Islet of Langerhans (tissue), 1 donor: ENCODE data around the gene PLXNA4.
A peak's percentile ranks its signal among the peaks of the same experiment; 100 is the strongest.

Source experiments
- FAIRE-seq: peaks from one replicate; lab custom pipeline; 2011; peaks lifted over from hg19 to GRCh38; lab: Jason Lieb, UNC

PLXNA4 gene

GRCh38 chr7:132255898-132256297 lies 320.4 kb downstream of the PLXNA4 start:
- no peak for FAIRE-seq

DNA sequence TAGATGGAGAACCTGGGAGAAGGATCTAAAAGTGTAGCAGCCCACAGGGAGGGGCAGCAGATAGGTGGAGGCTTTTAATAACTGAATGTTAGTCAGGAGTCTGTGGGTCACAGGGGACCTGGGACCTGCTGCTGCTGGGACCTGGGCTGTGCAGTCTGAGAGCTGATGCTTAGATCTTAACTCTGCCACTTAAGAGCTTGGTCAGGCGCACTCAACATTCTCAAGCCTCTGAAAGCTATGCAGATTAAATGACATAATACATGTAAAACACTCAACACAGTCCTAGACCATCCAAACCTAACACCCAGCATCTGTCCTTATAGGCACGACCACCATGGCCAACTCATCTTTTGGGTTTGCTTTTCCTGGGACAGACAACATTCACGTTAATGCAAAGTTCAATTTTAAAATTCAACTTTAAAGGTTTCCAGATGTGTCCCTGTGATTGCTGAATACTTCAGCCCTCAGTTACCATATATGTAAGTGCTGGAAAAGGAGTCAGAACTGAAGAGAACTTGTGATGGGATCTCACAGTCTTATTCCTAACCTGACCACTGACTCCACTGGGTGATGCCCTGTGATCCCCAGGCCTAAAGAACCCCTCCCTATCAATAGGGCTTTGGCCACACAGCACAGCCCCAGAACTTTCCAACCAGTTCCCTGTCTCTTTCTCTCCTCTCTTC lies 321.0 kb downstream of the PLXNA4 start:
- no peak for FAIRE-seq

DNA sequence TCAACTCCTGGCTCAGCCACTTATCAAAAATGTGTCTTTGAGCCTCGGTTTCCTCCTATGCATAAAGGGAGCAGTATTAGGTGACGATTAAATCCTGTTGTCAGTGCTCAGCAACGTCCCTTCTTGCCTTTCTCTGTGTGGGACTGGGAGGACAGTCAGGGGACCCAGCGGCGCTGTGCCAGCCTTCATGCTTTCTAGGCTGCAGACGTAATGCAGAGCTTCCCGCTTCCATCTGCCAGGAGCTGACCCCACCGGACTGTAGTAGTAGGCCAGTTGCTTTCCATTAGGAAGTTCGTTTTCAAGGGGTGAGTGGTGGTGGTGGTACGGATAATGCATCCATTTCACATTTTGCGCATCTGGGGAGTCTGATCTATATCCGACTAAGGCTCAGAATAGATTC lies 321.8 kb downstream of the PLXNA4 start:
- FAIRE-seq, result no peak

GRCh38 chr7:132252793-132253100 lies 323.5 kb downstream of the PLXNA4 start:
- FAIRE-seq, result no peak

DNA sequence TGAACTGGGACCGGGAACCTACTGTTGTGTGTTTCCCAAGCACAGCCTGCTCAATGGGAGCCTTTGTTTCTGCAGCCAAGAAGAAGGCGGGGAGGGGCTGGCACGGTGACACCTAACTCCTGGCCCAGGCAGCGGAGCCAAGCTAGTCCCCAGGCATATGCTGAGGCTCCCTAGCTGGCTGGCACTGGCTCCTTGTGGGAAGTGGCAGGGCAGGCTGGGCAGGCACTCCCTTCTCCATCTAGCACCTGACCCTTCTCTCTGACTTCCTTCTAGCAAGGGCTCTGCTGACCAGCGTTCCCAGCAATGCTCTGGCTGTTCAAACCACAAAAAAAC lies 325.0 kb downstream of the PLXNA4 start:
- no peak for FAIRE-seq

DNA sequence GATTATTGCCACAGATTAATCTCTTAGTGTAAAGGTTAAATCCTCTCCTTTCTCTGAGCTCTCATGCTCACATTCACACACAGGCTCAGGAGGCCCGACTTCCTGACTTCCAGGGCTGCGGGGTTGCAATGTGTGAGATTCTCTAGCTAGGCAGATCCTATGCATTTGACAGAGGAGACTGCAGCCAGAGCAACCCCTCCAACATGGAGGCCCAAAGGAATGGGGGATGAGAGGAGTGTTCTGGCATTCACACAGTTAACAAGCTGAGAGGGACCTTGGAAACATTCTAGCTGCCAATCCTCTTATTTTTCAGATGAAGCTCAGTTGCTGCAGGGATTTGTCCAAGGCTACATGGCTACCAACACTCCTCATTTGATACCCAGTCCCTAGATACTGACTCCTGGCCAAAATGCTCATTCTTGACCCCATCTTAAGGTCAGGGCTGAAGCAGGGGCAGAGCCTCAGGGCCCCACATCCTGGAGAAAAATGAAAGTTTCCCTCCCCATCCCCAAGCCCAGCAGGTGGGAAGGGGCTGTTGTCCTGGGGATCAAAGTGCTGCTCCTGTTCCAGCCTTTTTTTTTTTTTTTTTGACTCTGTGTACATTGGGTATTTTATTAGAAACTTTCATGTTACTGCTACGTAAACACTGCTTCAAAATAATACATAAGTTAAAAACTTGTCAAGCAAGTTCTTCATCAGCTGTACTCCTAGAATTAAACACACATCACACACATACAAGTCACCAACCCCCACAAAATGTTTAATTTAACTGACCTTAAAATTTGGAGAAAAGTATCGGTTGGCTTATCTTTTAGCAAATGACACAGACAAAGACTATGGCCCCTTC lies 325.6 kb downstream of the PLXNA4 start:
- FAIRE-seq, result no peak

- FAIRE-seq, result no peak
Measured at GRCh38 chr7:132249256-132249971, 326.9 kb downstream of the PLXNA4 start.

GRCh38 chr7:132248841-132249240 lies 327.4 kb downstream of the PLXNA4 start:
- no peak for FAIRE-seq

- no peak for FAIRE-seq
Measured at GRCh38 chr7:132247995-132248618, 328.2 kb downstream of the PLXNA4 start.

GRCh38 chr7:132246591-132246990 lies 329.7 kb downstream of the PLXNA4 start:
- FAIRE-seq, result no peak

- FAIRE-seq, result no peak
Measured at GRCh38 chr7:132245539-132245938, 330.7 kb downstream of the PLXNA4 start.

GRCh38 chr7:132244903-132245480 lies 331.3 kb downstream of the PLXNA4 start:
- FAIRE-seq, result no peak

DNA sequence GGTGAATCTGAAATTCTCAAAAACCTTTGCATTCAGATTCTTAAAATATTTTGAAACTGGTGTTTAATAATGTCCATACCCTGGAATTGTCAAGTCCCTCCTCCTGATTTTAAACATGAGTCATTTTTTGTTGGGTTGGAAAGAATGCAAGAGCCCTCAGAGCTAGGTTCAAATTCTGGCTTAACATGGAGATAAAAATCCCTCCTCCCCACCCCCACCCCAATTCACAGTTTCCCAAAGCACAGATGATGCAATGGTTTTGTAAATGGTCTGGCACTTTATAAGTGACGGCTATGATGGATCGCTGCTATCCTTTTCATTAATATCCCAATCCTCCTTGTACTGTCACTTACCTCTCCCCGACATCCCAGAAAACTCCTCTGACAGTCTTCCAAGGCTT lies 332.8 kb downstream of the PLXNA4 start:
- no peak for FAIRE-seq

- FAIRE-seq, result no peak
Measured at GRCh38 chr7:132243051-132243450, 333.2 kb downstream of the PLXNA4 start.

DNA sequence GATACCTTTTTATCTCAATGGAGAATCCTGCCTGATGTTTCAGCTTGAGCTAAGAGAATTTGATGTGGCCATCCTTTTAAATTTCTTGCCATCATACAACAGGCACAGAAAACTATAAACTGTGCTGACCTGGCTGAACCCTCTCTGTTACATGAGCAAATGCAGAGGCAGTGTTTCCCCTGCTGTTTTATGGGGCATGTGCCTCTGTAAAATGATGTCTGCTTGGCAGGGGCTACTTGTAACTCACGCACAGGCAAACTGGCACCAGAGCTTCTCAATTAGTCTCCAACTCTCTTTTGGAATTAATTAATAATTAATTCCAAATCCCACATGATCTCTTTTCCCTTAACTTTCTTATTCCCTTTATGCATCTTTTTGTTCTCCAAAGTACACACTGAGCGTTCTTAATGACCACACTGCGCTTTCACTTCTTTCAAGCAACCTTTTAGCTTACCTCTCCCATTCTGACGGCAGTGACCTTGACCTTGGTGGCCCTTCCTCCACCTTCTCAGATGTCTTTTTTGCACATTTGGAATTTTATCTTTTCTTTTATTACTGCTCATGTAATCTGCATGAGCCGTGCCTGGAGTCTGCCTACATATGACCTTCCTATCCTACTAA lies 334.0 kb downstream of the PLXNA4 start:
- no peak for FAIRE-seq

DNA sequence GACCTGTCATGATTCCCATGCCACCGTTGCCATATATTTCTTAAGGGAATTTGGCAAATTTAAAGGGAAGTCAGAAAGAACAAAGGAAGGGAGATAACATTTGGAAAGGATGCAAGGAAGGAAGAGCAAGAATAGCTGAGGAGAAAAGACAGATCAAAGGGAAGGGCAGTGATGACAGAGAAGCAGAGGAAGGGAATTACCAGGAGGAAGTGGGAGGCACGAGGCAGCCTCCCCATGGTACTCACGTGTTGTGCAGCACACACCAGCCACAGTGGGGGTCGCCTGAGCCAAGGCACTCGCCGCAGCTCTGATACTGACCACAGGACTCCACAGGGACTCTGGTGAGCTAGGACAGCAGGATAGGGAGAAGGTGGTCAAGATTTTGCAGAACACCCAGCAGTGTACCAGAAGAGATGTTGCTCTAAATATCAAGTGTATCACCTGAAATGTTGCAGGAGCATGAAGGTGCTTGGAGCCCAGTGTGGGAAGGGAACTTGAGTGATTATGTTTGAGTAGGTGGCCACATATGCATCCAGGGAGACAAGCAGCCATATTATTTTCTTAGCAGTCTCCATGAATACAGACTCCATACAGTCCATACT lies 335.3 kb downstream of the PLXNA4 start:
- no peak for FAIRE-seq

DNA sequence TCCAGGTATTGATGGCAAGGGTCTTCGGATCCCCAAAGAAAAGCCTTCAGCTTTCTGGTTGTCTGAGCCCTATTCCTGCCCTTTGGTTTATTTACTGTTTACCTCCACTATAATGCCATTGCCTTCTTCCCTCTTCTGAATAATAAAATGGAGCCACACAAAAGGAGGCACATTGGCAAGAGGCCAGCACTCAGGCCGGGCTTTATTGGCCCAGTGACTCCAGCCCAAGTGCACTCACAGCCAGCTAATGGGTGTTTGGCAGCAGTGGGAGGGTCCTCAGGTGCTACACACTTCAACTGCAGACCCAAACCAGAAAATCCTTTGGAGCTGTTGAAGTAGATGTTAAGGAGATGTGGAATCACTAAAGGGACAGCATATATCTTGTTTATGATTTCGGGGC lies 336.0 kb downstream of the PLXNA4 start:
- no peak for FAIRE-seq

DNA sequence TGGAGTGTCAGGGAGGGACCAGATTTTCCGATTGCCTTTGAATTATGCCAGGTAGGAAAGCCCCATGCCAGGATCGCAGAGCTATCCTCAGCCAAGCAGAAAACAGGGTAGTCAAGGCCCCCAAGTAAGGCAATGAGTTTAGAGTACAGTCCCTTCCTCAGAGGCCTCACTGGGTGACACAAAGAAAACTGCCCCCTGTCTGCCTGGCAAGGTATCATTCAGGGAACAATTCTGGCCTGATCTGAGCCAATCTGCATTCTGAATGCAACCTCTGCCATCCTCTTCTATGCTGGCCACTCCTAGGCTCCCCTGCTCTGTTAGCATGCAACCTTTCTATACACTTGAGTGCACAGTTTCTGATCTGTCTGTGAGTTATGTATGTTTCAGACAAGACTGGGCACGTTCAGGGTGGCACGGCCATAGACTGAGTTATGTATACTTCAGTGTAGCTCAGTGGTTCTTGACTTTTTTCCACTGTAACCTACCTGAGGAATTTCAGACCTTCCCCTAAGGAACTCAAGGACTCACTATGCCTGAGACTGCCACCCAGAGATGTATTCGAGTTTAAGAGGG lies 336.8 kb downstream of the PLXNA4 start:
- FAIRE-seq, result no peak

DNA sequence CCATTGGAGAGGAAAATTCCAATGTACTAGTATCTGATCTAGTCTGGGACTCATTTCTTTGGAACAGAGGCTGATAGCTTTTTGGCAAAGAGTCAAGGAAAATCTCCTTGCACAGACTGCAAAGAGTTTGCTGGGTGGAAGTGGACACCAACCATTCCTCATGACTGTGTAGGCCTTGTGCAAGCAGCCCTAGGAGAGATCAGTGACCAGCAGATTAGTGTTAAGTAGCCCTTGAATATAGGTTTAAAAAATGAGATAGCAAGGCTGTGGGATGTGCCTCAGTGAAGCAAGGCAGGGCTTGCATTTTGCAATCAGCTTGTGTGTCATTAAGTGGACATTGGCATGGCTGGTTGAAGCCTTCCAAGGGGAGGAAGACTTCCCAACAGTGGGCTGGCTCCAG lies 341.6 kb downstream of the PLXNA4 start:
- no peak for FAIRE-seq

GRCh38 chr7:132232406-132232805 lies 343.9 kb downstream of the PLXNA4 start:
- FAIRE-seq, result no peak

GRCh38 chr7:132230462-132230861 lies 345.8 kb downstream of the PLXNA4 start:
- FAIRE-seq, result peak; percentile 55
